ENCODE data around the gene CEP97.
A peak's percentile ranks its signal among the peaks of the same experiment; 100 is the strongest.
"Not testable (repeated sequence)": the region's sequence is repeated elsewhere in the genome, so short reads cannot be mapped to it uniquely, and the experiment has no call there.

The CEP97 gene

DNA sequence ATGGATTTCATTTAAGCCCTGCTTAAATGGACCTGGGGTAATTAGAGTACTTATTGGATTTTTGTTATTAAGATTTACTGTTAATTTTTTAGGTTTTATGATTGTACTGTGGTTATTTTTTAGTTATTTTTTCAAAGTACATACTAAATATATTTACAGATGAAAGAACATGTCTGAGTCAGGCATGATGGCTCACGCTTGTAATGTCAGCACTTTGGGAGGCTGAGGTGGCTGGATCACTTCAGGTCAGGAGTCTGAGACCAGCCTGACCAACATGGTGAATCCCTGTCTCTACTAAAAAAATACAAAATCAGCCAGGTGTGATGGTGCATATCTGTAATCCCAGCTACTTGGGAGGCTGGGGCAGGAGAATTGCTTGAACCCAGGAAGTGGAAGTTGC is 21.7 kb upstream of the CEP97 start:
- DNase-seq, result no peak

- DNase-seq, result no peak
These were observed 21.2 kb upstream of the CEP97 start for GRCh38 chr3:101703169-101703568.

DNA sequence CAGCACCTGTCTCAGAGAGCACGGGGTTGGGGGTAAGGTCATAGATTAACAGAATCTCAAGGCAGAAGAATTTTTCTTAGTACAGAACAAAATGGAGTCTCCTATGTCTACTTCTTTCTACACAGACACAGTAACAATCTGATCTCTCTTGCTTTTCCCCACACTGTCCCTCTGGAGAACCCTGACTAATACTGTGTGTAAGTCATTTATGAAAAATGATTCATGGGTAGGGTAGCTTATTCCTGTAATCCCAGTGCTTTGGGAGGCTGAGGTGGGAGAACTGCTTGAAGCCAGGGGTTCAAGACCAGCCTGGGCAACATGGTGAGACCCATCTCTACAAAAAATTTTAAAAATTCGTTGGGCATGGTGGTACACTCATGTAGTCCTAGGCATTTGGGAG is 19.8 kb upstream of the CEP97 start:
- not testable (repeated sequence) for DNase-seq

GRCh38 chr3:101709126-101709525 is 15.3 kb upstream of the CEP97 start:
- DNase-seq, result no peak

DNA sequence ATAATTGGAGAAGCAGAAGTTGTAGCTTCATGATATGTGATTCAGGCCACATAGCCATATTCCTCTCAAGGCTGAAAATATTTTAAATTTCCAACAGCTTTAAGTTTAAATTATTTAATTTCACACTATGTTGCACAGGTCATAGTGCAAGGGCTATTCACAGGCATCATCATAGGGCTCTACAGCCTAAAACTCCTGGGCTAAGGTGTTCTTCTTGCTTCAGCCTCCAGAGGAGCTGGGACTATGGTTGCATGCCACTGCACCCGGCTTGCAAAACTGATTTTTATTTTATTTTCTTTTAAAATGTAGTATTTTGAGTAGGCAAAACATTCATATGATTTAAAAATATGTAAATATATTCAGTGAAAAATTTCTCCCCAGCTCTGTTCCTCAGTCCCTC is 6.0 kb upstream of the CEP97 start:
- no peak for DNase-seq

DNA sequence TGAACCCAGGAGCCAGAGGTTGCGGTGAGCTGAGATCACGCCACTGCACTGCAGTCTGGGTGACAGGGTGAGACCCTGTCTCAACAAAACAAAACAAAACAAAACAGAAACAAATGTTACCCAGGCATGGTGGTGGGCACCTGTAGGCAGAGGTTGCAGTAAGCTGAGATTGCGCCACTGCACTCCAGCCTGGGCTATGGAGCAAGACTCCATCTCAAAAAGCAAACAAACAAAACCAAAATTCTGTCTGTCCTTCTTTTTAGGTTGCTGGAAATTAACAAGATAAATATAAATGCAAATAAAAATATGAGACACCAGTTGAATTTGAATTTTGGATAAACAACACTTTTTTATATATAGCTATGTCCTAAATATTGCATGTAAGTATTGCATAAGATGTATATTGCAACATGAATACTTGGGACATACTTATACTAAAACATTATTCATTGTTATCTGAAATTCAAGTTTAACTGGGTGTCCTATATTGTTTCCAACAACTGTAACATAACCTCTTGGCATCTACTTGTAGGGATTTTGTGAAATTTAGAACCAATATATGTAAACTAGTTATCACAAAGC is 4.7 kb upstream of the CEP97 start:
- no peak for DNase-seq

DNA sequence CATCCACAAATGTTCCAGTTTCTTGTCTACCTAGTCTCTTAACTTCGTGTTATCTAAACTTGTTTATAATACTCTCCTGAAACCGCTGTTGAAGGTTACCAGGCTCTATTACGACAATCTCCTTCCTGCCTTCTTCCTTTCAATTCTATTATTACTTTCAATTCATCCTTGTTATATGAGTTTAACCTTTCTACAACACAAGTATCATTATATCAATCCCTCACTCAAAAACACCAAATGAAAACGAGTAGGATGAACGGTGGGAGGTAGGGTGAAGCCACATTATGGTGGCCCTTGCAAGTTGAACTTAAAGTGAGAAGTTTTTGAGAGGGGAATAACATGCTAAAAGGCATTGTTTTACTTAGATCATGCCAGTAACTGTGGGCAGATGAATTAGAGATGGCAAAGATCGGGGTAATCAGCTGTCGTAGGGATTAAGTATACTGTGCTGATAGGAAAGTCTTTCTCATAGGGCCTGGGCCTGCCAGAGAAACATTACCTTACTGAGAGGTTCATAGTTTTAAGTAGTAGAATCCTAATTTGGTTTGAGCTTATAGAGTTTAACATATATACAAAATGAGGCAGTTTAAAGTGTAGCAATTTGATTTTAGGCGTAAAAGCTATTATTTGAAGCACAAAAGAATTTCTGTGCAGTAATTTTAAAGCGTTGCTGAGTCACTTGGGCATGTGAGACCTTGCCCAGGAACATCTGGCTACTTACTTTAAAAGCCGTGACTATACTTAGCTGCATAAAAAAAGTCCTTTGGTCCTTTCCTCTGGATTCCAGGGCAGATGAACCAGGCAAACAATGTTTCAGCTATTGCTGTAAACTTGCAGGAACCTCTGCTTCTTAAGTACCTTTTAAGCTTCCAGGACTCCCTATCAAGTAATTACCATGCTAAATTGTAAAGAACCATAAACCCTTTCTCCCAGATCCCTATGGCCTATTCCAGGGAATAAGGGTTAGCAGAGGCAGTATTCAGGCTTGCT is 3.3 kb upstream of the CEP97 start:
- DNase-seq, result no peak

DNA sequence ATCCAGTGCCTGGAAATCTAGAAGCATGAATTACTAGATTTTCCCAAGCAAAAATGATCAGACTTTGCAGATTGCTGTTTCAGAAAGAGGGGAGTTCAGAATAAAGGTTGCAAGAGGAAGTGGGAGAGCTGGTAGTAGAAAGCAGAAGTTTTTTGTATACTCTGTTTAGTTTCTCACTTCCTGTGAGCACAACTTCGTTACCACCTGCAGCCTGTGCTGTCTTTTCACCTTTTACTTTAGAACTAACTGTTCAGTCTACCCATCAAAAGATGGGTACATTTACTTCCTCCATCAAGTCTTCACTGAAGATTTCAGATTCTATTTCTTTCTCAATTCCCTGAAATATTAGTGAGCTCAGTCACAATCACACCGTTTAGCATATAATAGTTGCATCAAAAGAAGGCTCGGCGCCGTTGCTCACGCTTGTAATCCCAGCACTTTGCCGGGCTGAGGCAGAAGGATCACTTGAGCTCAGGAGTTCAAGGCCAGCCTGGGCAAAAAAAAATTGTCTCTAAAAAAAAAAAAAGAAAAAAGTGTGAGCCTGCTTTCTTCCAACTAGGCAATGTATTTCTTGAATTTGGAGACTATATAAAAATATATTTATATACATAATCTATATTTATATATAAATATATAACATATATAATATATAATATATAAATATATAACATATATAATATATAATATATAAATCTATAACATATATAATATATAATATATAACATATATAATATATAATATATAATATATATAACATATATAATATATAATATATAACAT is 1.8 kb upstream of the CEP97 start:
- DNase-seq, result no peak

GRCh38 chr3:101725194-101725889 is 928 bp downstream of the CEP97 start:
- DNase-seq, result peak; percentile 75

- no peak for DNase-seq
These were observed 1.5 kb downstream of the CEP97 start for GRCh38 chr3:101725890-101726275.

GRCh38 chr3:101729586-101729985 is 5.2 kb downstream of the CEP97 start:
- DNase-seq, result no peak

DNA sequence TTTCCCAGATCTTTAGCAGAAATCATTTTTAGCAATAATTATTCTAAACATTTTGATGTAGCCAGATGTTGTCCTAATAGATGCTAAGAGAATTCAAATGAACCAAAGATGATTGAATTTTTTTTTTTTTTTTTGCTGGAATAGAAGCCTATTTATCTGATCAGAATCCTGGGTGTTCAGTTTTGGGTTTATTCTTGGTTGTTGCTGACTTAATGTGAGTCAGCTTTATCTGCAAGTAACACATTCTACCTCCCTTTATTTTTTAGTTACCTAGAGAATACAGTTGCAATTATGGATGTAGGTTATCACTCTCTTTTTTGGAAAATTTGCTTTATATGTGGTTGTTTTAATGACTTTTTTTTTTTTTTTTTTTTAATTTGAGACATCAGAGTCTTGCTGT is 6.4 kb downstream of the CEP97 start:
- no peak for DNase-seq

DNA sequence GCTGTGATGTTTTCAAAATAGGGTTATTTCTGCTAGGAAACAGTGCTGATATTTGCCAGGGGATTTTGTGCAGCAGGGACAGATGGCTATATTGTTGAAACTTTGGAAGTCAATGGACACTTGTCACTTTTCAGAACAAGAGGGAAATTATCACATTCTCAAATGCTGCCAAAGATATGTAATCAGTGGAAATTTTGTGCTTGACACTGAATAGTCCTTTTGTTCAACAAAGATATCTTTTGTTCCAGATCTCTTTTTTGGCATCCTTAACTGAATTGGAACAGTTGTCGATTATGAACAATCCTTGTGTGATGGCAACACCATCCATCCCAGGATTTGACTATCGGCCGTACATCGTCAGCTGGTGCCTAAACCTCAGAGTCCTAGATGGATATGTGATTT is 7.8 kb downstream of the CEP97 start:
- DNase-seq, result no peak

DNA sequence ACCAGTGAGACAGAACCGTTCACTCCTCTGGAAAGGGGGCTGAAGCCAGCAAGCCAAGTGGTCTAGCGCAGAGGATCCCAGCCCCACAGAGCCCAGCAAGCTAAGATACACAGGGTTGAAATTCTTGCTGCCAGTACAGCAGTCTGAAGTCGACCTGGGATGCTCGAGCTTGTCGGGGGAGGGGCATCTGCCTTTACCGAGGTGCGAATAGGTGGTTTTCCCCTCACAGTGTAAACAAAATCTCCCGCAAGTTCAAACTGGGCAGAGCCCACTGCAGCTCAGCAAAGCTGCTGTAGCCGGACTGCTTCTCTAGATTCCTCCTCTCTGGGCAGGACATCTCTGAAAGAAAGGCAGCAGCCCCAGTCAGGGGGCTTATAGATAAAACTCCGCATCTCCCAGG is 11.4 kb downstream of the CEP97 start:
- DNase-seq, result no peak

DNA sequence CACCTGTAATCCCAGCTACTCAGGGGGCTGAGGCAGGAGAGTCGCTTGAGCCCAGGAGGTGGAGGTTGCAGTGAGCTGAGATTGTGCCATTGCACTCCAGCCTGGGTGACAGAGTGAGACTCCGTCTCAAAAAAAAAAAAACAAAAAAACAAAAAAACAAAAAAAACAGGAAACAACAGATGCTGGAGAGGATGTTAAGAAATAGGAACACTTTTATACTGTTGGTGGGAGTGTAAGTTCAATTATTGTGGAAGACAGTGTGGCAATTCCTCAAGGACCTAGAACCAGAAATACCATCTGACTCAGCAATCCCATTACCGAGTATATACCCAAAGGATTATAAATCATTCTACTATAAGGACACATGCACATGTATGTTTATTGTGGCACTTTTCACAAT is 17.5 kb downstream of the CEP97 start:
- not testable (repeated sequence) for DNase-seq

DNA sequence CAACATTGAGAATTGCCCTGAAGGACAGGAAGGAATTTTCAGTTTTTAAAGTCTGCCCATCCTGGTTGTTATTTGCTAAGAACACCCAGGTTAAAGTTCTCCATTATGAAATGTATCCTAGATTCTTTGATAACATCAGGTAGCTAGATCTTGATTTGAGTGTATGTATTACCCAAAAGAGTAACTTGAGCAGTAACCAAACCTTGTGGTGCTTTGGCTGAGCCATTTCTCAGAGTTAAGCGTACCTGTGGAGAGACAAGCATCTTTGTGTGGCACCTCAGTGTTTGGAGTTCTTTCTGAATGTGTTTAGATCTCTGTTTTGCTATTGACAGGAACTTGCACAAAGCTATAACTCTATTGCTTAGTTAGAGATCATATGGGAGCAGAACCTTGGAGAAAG is 20.4 kb downstream of the CEP97 start:
- DNase-seq, result no peak

DNA sequence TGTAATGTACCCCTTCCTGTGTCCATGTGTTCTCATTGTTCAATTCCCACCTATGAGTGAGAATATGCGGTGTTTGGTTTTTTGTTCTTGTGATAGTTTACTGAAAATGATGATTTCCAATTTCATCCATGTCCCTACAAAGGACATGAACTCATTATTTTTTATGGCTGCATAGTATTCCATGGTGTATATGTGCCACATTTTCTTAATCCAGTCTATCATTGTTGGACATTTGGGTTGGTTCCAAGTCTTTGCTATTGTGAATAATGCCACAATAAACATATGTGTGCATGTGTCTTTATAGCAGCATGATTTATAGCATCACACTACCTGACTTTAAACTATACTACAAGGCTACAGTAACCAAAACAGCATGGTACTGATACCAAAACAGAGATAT is 21.5 kb downstream of the CEP97 start:
- not testable (repeated sequence) for DNase-seq

DNA sequence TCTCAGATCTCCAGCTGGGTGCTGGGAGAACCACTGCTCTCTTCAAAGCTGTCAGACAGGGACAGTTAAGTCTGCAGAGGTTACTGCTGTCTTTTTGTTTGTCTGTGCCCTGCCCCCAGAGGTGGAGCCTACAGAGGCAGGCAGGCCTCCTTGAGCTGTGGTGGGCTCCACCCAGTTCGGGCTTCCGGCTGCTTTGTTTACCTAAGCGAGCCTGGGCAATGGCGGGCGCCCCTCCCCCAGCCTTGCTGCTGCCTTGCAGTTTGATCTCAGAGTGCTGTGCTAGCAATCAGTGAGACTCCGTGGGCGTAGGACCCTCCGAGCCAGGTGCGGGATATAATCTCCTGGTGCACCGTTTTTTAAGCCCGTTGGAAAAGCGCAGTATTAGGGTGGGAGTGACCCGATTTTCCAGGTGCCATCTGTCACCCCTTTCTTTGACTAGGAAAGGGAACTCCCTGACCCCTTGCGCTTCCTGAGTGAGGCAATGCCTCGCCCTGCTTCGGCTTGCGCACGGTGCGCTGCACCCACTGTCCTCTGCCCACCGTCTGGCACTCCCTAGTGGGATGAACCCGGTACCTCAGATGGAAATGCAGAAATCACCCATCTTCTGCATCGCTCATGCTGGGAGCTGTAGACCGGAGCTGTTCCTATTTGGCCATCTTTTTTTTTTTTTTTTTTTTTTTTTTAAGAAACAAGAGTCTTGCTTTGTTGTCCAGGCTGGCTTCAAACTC is 29.1 kb downstream of the CEP97 start:
- not testable (repeated sequence) for DNase-seq

DNA sequence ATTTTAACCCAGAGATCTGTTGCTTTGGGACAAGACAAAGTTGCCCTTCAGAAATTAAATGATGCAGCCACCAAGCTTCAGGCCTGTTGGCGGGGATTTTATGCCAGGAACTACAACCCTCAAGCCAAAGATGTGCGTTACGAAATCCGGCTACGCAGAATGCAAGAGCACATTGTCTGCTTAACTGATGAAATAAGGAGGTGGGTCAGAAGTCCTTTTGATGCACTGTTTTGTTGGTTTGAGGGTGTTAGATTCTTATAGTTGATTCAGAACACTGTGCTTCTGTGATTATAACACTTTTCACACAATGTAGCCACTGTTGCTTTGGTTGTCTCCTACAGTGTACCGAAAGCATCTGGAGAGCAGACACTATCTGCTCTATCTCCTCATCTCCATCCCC is 33.8 kb downstream of the CEP97 start:
- DNase-seq, result no peak

DNA sequence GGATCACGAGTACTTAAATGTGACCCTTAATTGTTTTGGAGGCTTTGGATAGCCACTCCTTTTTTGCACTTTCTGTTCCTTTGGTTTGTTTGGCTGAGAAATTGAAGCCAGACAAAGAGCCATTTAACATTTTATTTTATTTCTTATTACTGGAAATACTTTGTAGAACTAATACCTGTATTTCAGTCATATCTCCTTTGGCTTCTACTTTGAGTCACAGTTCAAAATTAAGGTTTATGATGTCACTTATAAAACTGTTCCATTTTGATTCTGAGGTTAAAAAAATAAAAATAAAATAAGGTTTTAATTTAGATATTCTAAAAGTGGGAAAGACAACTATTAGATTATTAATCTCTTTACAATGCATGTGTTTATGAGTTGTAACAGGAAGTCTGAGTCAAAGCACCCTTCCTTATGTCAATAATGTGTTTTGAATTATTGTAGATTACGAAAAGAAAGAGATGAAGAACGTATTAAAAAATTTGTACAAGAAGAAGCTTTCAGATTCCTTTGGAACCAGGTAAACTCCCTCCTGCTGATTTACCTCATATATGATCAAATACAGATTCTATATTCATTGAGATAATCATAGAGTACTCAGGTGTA is 37.7 kb downstream of the CEP97 start:
- no peak for DNase-seq

DNA sequence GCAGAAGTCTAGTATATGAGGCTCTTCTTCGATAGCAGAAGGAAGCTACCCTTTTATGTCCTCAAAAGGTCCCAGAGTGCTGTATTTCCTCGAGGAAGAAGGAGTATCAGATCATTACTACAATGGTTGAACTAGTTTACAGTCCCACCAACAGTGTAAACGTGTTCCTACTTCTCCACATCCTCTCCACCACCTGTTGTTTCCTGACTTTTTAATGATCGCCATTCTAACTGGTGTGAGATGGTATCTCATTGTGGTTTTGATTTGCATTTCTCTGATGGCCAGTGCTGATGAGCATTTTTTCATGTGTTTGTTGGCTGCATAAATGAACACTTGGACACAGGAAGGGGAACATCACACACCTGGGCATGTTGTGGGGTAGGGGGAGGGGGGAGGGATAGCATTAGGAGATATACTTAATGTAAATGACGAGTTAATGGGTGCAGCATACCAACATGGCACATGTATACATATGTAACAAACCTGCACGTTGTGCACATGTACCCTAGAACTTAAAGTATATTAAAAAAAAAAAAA is 53.4 kb downstream of the CEP97 start:
- not testable (repeated sequence) for DNase-seq

All from activated CD8-positive, alpha-beta memory T cell treated with anti-CD3 and anti-CD28 coated beads, Interleukin-2, amount 50 U/mL, for 48 hours (primary cell).